SH-SY5Y (cell line): Measurements from ENCODE around the gene C12orf57.

ENCODE experiments used
- GATA2 ChIP-seq: IDR thresholded peaks from 2 replicates; pipeline ENCODE4 v1.6.1; 2011; ENCODE audit warnings: mild to moderate bottlenecking, low read depth, low read length
- GATA3 ChIP-seq: IDR thresholded peaks from 2 replicates; pipeline ENCODE4 v1.6.1; 2011; ENCODE audit warnings: low read depth, mild to moderate bottlenecking, low read length, moderate library complexity

GRCh38 chr12:6899427-6899826 is 44.4 kb upstream of the C12orf57 start:
- TF ChIP-seq GATA2 (no peak), GATA3 (no peak)
